HepG2 (cell line): ENCODE data around the gene AFG1L. TPM values are rescaled to one million over a fixed set of nuclear protein-coding genes. Genes with fewer than 3 reads are reported as not detected.
A peak's percentile ranks its signal among the peaks of the same experiment; 100 is the strongest.

Source experiments
- CEBPG ChIP-seq: IDR thresholded peaks from 2 replicates; pipeline ENCODE4 v1.6.1; 2016
- HNF4A ChIP-seq: sonication (generic); formaldehyde crosslinking; IDR thresholded peaks from 2 replicates; pipeline ENCODE4 v1.4.0; 2020; ENCODE audit warnings: missing genetic modification reagents
- KLF12 ChIP-seq: sonication (generic); formaldehyde crosslinking; IDR thresholded peaks from 2 replicates; pipeline ENCODE4 v1.4.0; 2020; ENCODE audit warnings: missing genetic modification reagents, borderline replicate concordance
- RARA ChIP-seq: IDR thresholded peaks from 2 replicates; pipeline ENCODE4 v1.6.1; 2016; ENCODE audit warnings: missing genetic modification reagents, missing compliant biosample characterization
- SNAPC2 ChIP-seq: sonication (generic); formaldehyde crosslinking; IDR thresholded peaks from 2 replicates; pipeline ENCODE4 v1.8.1; 2022; ENCODE audit warnings: mild to moderate bottlenecking, missing genetic modification reagents
- U2AF2 ChIP-seq: fragments of 200-400 bp; formaldehyde crosslinking; IDR thresholded peaks from 2 replicates; pipeline ENCODE4 v1.6.1; 2017; ENCODE audit warnings: low read depth, mild to moderate bottlenecking, low read length
- ZNF10 ChIP-seq: sonication (generic); formaldehyde crosslinking; IDR thresholded peaks from 2 replicates; pipeline ENCODE4 v1.4.0; 2020; ENCODE audit warnings: mild to moderate bottlenecking, low read depth, missing genetic modification reagents, borderline replicate concordance
- ZNF138 ChIP-seq: sonication (generic); formaldehyde crosslinking; IDR thresholded peaks from 2 replicates; pipeline ENCODE4 v1.5.0; 2020; ENCODE audit warnings: mild to moderate bottlenecking, low read depth, missing genetic modification reagents
- ZNF160 ChIP-seq: sonication (generic); formaldehyde crosslinking; IDR thresholded peaks from 2 replicates; pipeline ENCODE4 v1.8.0; 2022; ENCODE audit warnings: mild to moderate bottlenecking, inconsistent platforms, missing genetic modification reagents
- ZNF660 ChIP-seq: sonication (generic); formaldehyde crosslinking; IDR thresholded peaks from 2 replicates; pipeline ENCODE4 v1.5.1; 2020; ENCODE audit warnings: mild to moderate bottlenecking, low read depth, missing genetic modification reagents, borderline replicate concordance
- ZNF7 ChIP-seq: IDR thresholded peaks from 2 replicates; pipeline ENCODE4 v1.6.1; 2016; ENCODE audit warnings: missing biosample characterization, missing genetic modification reagents
- polyA plus RNA-seq, 8 experiments: library from polyadenylated mRNA; depleted of rRNA in 3 of 8; stranded (reverse) in 7 of 8; unstranded in 1 of 8; fragments of >200 nt; fragmentation: Illumina TruSeq in 4 of 8; extraction: Trizol in 4 of 8; gene quantifications; 2 replicates each; pipeline versions ENCODE4 v1.2.1 to v1.2.3, GENCODE V29; 2011 to 2016; ENCODE audit warnings: low read depth in 4 of 8, missing spikeins in 1 of 8, mixed read lengths in 1 of 8; ENCODE audit not compliant: insufficient read depth in 1 of 8
- total RNA-seq, 5 experiments: library from RNA; depleted of rRNA; stranded (reverse); fragments of >200 nt; fragmentation: Illumina TruSeq; extraction: Trizol; gene quantifications; 2 replicates each; pipeline ENCODE4 v1.2.3, GENCODE V29; 2016; ENCODE audit warnings: low read depth in 1 of 5
- TF ChIP-seq, protein P1 (sequence below): IDR thresholded peaks from 2 replicates; pipeline ENCODE4 v1.6.1; 2016; ENCODE audit warnings: mild to moderate bottlenecking
- TF ChIP-seq, protein P2 (sequence below): sonication (generic); formaldehyde crosslinking; conservative IDR thresholded peaks from 2 replicates; pipeline ENCODE4 v1.4.0; 2020; ENCODE audit warnings: mild to moderate bottlenecking, missing genetic modification reagents, moderate library complexity
- TF ChIP-seq, protein P3 (sequence below): conservative IDR thresholded peaks from 2 replicates; pipeline ENCODE4 v1.6.1; 2018; ENCODE audit warnings: missing genetic modification reagents
- TF ChIP-seq, protein P4 (sequence below): sonication (generic); formaldehyde crosslinking; IDR thresholded peaks from 2 replicates; pipeline ENCODE4 v1.4.0; 2020; ENCODE audit warnings: mild to moderate bottlenecking, missing genetic modification reagents
- TF ChIP-seq, protein P5 (sequence below): IDR thresholded peaks from 2 replicates; pipeline ENCODE4 v1.6.1; 2012; ENCODE audit warnings: low read depth, low read length, improper control_type of control experiment

Gene AFG1L
- total and polyA plus RNA-seq, 2 of the 13 experiments (the other 11 are each of a cell fraction or from before 2014, with no cell fraction given): 3.1 to 14.0 TPM

DNA sequence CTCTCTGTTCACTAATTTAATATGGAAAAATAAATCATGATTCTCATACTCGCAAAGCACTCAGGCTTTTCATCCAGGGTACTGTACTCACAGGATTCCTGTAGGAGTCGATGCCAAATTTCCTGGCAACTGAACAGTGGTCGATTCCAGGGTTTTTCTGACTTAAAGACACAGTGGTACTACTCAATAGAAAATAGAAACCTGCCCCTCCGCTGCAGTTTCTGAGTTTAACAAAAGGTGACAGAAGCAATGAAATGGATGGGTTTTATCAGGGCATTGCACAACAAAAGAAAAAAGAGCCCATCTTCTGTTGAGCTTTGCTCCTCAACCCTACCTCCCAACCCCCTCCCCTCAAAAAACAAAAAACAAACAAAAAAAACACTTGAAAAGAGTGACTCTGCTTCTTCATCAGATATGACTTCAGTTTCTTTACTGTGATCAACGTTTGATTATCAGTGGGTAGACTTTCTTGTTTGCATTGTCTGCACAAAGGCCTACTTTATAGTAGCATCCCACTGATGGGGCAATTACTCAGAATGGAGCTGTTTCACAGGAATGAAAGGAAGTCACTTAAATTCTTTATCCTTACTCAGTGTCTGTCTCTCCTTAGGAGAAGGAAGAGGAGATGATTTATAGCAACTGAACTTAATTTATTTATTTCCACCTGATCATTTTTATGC lies 169.7 kb downstream of the AFG1L start (continued):
- TF ChIP-seq, protein P1, sequence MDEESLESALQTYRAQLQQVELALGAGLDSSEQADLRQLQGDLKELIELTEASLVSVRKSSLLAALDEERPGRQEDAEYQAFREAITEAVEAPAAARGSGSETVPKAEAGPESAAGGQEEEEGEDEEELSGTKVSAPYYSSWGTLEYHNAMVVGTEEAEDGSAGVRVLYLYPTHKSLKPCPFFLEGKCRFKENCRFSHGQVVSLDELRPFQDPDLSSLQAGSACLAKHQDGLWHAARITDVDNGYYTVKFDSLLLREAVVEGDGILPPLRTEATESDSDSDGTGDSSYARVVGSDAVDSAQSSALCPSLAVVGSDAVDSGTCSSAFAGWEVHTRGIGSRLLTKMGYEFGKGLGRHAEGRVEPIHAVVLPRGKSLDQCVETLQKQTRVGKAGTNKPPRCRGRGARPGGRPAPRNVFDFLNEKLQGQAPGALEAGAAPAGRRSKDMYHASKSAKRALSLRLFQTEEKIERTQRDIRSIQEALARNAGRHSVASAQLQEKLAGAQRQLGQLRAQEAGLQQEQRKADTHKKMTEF (CRISPR knock-in tag): 0 out of 2 replicates have a peak, but pooled peaks have one; percentile 39
- TF ChIP-seq RARA (CRISPR knock-in tag) (no peak), SNAPC2 (no peak), ZNF138 (no peak), ZNF160 (CRISPR knock-in tag) (no peak), KLF12 (CRISPR knock-in tag) (no peak), HNF4A (peak; percentile 39; the same call in 1 of the 2 replicates), ZNF660 (CRISPR knock-in tag) (no peak), ZNF7 (CRISPR knock-in tag) (peak; percentile 67; the same call in 1 of the 2 replicates), U2AF2 (no peak), ZNF10 (CRISPR knock-in tag) (no peak), CEBPG (CRISPR knock-in tag) (peak; percentile 76)
- TF ChIP-seq, protein P2, sequence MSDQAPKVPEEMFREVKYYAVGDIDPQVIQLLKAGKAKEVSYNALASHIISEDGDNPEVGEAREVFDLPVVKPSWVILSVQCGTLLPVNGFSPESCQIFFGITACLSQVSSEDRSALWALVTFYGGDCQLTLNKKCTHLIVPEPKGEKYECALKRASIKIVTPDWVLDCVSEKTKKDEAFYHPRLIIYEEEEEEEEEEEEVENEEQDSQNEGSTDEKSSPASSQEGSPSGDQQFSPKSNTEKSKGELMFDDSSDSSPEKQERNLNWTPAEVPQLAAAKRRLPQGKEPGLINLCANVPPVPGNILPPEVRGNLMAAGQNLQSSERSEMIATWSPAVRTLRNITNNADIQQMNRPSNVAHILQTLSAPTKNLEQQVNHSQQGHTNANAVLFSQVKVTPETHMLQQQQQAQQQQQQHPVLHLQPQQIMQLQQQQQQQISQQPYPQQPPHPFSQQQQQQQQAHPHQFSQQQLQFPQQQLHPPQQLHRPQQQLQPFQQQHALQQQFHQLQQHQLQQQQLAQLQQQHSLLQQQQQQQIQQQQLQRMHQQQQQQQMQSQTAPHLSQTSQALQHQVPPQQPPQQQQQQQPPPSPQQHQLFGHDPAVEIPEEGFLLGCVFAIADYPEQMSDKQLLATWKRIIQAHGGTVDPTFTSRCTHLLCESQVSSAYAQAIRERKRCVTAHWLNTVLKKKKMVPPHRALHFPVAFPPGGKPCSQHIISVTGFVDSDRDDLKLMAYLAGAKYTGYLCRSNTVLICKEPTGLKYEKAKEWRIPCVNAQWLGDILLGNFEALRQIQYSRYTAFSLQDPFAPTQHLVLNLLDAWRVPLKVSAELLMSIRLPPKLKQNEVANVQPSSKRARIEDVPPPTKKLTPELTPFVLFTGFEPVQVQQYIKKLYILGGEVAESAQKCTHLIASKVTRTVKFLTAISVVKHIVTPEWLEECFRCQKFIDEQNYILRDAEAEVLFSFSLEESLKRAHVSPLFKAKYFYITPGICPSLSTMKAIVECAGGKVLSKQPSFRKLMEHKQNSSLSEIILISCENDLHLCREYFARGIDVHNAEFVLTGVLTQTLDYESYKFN (CRISPR knock-in tag): peak; percentile 27; the same call in 1 of the 2 replicates
- TF ChIP-seq, protein P3, sequence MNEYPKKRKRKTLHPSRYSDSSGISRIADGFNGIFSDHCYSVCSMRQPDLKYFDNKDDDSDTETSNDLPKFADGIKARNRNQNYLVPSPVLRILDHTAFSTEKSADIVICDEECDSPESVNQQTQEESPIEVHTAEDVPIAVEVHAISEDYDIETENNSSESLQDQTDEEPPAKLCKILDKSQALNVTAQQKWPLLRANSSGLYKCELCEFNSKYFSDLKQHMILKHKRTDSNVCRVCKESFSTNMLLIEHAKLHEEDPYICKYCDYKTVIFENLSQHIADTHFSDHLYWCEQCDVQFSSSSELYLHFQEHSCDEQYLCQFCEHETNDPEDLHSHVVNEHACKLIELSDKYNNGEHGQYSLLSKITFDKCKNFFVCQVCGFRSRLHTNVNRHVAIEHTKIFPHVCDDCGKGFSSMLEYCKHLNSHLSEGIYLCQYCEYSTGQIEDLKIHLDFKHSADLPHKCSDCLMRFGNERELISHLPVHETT (CRISPR knock-in tag): no peak
- TF ChIP-seq, protein P4, sequence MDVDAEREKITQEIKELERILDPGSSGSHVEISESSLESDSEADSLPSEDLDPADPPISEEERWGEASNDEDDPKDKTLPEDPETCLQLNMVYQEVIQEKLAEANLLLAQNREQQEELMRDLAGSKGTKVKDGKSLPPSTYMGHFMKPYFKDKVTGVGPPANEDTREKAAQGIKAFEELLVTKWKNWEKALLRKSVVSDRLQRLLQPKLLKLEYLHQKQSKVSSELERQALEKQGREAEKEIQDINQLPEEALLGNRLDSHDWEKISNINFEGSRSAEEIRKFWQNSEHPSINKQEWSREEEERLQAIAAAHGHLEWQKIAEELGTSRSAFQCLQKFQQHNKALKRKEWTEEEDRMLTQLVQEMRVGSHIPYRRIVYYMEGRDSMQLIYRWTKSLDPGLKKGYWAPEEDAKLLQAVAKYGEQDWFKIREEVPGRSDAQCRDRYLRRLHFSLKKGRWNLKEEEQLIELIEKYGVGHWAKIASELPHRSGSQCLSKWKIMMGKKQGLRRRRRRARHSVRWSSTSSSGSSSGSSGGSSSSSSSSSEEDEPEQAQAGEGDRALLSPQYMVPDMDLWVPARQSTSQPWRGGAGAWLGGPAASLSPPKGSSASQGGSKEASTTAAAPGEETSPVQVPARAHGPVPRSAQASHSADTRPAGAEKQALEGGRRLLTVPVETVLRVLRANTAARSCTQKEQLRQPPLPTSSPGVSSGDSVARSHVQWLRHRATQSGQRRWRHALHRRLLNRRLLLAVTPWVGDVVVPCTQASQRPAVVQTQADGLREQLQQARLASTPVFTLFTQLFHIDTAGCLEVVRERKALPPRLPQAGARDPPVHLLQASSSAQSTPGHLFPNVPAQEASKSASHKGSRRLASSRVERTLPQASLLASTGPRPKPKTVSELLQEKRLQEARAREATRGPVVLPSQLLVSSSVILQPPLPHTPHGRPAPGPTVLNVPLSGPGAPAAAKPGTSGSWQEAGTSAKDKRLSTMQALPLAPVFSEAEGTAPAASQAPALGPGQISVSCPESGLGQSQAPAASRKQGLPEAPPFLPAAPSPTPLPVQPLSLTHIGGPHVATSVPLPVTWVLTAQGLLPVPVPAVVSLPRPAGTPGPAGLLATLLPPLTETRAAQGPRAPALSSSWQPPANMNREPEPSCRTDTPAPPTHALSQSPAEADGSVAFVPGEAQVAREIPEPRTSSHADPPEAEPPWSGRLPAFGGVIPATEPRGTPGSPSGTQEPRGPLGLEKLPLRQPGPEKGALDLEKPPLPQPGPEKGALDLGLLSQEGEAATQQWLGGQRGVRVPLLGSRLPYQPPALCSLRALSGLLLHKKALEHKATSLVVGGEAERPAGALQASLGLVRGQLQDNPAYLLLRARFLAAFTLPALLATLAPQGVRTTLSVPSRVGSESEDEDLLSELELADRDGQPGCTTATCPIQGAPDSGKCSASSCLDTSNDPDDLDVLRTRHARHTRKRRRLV: no peak
- TF ChIP-seq, protein P5, sequence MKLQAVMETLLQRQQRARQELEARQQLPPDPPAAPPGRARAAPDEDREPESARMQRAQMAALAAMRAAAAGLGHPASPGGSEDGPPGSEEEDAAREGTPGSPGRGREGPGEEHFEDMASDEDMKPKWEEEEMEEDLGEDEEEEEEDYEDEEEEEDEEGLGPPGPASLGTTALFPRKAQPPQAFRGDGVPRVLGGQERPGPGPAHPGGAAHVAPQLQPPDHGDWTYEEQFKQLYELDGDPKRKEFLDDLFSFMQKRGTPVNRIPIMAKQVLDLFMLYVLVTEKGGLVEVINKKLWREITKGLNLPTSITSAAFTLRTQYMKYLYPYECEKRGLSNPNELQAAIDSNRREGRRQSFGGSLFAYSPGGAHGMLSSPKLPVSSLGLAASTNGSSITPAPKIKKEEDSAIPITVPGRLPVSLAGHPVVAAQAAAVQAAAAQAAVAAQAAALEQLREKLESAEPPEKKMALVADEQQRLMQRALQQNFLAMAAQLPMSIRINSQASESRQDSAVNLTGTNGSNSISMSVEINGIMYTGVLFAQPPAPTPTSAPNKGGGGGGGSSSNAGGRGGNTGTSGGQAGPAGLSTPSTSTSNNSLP: no peak
